ENCODE results near the gene SEMA3A.

- TF ChIP-seq CTCF (IDR thresholded peaks at IDR 0.05) (no peak), POLR2A (IDR thresholded peaks at IDR 0.05; ENCODE audit: low read depth) (no peak), POLR2AphosphoS5 (IDR thresholded peaks at IDR 0.05) (no peak), EP300 (IDR thresholded peaks at IDR 0.05) (no peak)
Observed at GRCh38 chr7:84060000-84060399, 134.6 kb downstream of the SEMA3A start.
